GM12801 (cell line): ENCODE measurements around the gene DST.

Experiments used
- CTCF ChIP-seq: IDR thresholded peaks from one replicate; pipeline ENCODE4 v1.5.1; 2011; ENCODE audit warnings: control low read depth; ENCODE audit not compliant: insufficient read length; ENCODE audit errors: extremely low read depth

Gene DST

GRCh38 chr6:56644366-56644765 is 1.7 kb upstream of the DST start:
- TF ChIP-seq CTCF: no peak

GRCh38 chr6:56643379-56644089 is 845 bp upstream of the DST start:
- no peak for TF ChIP-seq CTCF

GRCh38 chr6:56640374-56640773 is 2.3 kb downstream of the DST start:
- no peak for TF ChIP-seq CTCF

GRCh38 chr6:56638760-56639159 is 3.9 kb downstream of the DST start:
- no peak for TF ChIP-seq CTCF

GRCh38 chr6:56637640-56638039 is 5.0 kb downstream of the DST start:
- TF ChIP-seq CTCF: no peak

- no peak for TF ChIP-seq CTCF
These were observed 14.6 kb downstream of the DST start for GRCh38 chr6:56628105-56628504.

- TF ChIP-seq CTCF: no peak
These were observed 17.3 kb downstream of the DST start for GRCh38 chr6:56625356-56625755.
